IMR-90 (cell line): Measurements from ENCODE around the gene SH3BP4. TPM values are rescaled to one million over a fixed set of nuclear protein-coding genes. Genes with fewer than 3 reads are reported as not detected.

ENCODE experiments used
- ATAC-seq: fragments of 200-7000 bp; cut with Tn5 transposase; 2 replicates; pipeline ENCODE4 v1.9.1; 2020; ENCODE audit warnings: low read depth, mild to moderate bottlenecking, moderate library complexity
- BruUV-seq: library from RNA; stranded (reverse); fragments of 400-500 nt; replicated peaks from 2 replicates; lab custom pipeline; 2021; lab: Mats Ljungman, UMichigan
- CTCF ChIA-PET: fragments of 300-600 bp; formaldehyde crosslinking; extraction: SDS; loops from one replicate; lab custom pipeline; 2021; ENCODE audit warnings: antibody characterized with exemption; lab: Yijun Ruan, JAX
- POLR2A ChIA-PET: fragments of 300-600 bp; sonication (Branson Sonifier 250); formaldehyde crosslinking; loops from one replicate; lab custom pipeline; 2022; ENCODE audit warnings: antibody characterized with exemption; ENCODE audit not compliant: unreplicated experiment; lab: Charles Lee
- DNase-seq: peaks from one replicate; pipeline ENCODE4 v3.0.0; 2013
- H2AFZ ChIP-seq: replicated peaks from 2 replicates; pipeline ENCODE3; 2013; ENCODE audit warnings: low read length, mild to moderate bottlenecking; ENCODE audit not compliant: poor library complexity
- H2AK5ac ChIP-seq: 2 replicates; pipeline ENCODE4 v1.6.1; 2013; ENCODE audit warnings: low read depth, low read length, inconsistent platforms
- H2AK9ac ChIP-seq: replicated peaks from 2 replicates; pipeline ENCODE3; 2013; ENCODE audit warnings: mild to moderate bottlenecking, low read depth, low read length, moderate library complexity; ENCODE audit not compliant: poor library complexity
- H2BK120ac ChIP-seq: 2 replicates; pipeline ENCODE4 v1.6.1; 2013; ENCODE audit warnings: low read depth, low read length, inconsistent platforms
- H2BK15ac ChIP-seq: 3 replicates; pipeline ENCODE4 v1.6.1; 2013; ENCODE audit warnings: low read depth, low read length, inconsistent platforms
- H2BK20ac ChIP-seq: 2 replicates; pipeline ENCODE4 v1.6.1; 2013; ENCODE audit warnings: low read depth, mild to moderate bottlenecking, inconsistent platforms, low read length, moderate library complexity
- H2BK5ac ChIP-seq: 2 replicates; pipeline ENCODE4 v1.6.1; 2013; ENCODE audit warnings: mild to moderate bottlenecking, low read depth, low read length, inconsistent platforms; ENCODE audit not compliant: poor library complexity, severe bottlenecking
- H3K14ac ChIP-seq: replicated peaks from 2 replicates; pipeline ENCODE4 v1.6.1; 2013; ENCODE audit warnings: low read depth, low read length, inconsistent platforms
- H3K18ac ChIP-seq: 2 replicates; pipeline ENCODE4 v1.6.1; 2013; ENCODE audit warnings: low read depth, low read length, control low read depth
- H3K23ac ChIP-seq: 2 replicates; pipeline ENCODE4 v1.6.1; 2013; ENCODE audit warnings: low read depth, low read length, inconsistent platforms
- H3K27ac ChIP-seq: 2 replicates; pipeline ENCODE4 v1.5.1; 2013; ENCODE audit warnings: mild to moderate bottlenecking, control low read depth, low read length; ENCODE audit not compliant: insufficient read depth
- H3K27me3 ChIP-seq: 2 replicates; pipeline ENCODE4 v1.6.1; 2013; ENCODE audit warnings: low read length; ENCODE audit not compliant: control insufficient read depth, insufficient read depth
- H3K36me3 ChIP-seq: 2 replicates; pipeline ENCODE4 v1.6.1; 2013; ENCODE audit warnings: low read length, mixed read lengths; ENCODE audit not compliant: control insufficient read depth, insufficient read depth
- H3K4ac ChIP-seq: 2 replicates; pipeline ENCODE4 v1.6.1; 2013; ENCODE audit warnings: low read depth, low read length, inconsistent platforms
- H3K4me1 ChIP-seq: 2 replicates; pipeline ENCODE4 v1.6.1; 2013; ENCODE audit warnings: low read length, mixed read lengths; ENCODE audit not compliant: control insufficient read depth, insufficient read depth
- H3K4me2 ChIP-seq: 2 replicates; pipeline ENCODE4 v1.6.1; 2013; ENCODE audit warnings: low read depth, mild to moderate bottlenecking, control low read depth, low read length, moderate library complexity
- H3K4me3 ChIP-seq: 2 replicates; pipeline ENCODE4 v1.5.1; 2013; ENCODE audit warnings: low read depth, mild to moderate bottlenecking, control low read depth, low read length, moderate library complexity; ENCODE audit not compliant: insufficient read depth
- H3K56ac ChIP-seq: 2 replicates; pipeline ENCODE4 v1.6.1; 2013; ENCODE audit warnings: low read length, inconsistent platforms; ENCODE audit not compliant: insufficient read depth; ENCODE audit errors: extremely low read depth
- H3K79me1 ChIP-seq, 2 experiments: 2 replicates each; pipeline ENCODE4 v1.6.1; 2013; ENCODE audit warnings: low read length in 2 of 2, inconsistent platforms in 1 of 2, low read depth in 1 of 2
- H3K9ac ChIP-seq: 2 replicates; pipeline ENCODE4 v1.6.1; 2013; ENCODE audit warnings: low read depth, low read length, control low read depth
- H3K9me1 ChIP-seq: 2 replicates; pipeline ENCODE4 v1.6.1; 2013; ENCODE audit warnings: low read length, inconsistent platforms; ENCODE audit not compliant: insufficient read depth
- H3K9me3 ChIP-seq: 2 replicates; pipeline ENCODE4 v1.6.1; 2013; ENCODE audit warnings: low read length; ENCODE audit not compliant: control insufficient read depth, insufficient read depth
- H4K20me1 ChIP-seq: 2 replicates; pipeline ENCODE4 v1.6.1; 2013; ENCODE audit warnings: low read length, inconsistent platforms; ENCODE audit not compliant: insufficient read depth
- H4K5ac ChIP-seq: 2 replicates; pipeline ENCODE4 v1.6.1; 2013; ENCODE audit warnings: mild to moderate bottlenecking, low read depth, low read length, control low read depth
- H4K8ac ChIP-seq, 2 experiments: 2 replicates each; pipeline ENCODE4 v1.6.1; 2013; ENCODE audit warnings: low read depth in 2 of 2, low read length in 2 of 2, control low read depth in 1 of 2, inconsistent platforms in 1 of 2
- H4K91ac ChIP-seq: 2 replicates; pipeline ENCODE4 v1.6.1; 2013; ENCODE audit warnings: low read depth, low read length, inconsistent platforms; ENCODE audit not compliant: insufficient read depth
- CEBPB ChIP-seq: IDR thresholded peaks from 2 replicates; pipeline ENCODE4 v1.6.1; 2012; ENCODE audit warnings: low read depth, low read length, improper control_type of control experiment
- FOS ChIP-seq: fragments of 150-350 bp; IDR thresholded peaks from 2 replicates; pipeline ENCODE4 v1.6.1; 2016; ENCODE audit warnings: low read depth, low read length
- MXI1 ChIP-seq: IDR thresholded peaks from 2 replicates; pipeline ENCODE4 v1.6.1; 2012; ENCODE audit warnings: low read depth, mild to moderate bottlenecking, low read length, moderate library complexity, borderline replicate concordance
- NFE2L2 ChIP-seq: fragments of 150-350 bp; IDR thresholded peaks from 2 replicates; pipeline ENCODE4 v1.6.1; 2016; ENCODE audit warnings: low read depth, mild to moderate bottlenecking, low read length
- POLR2A ChIP-seq: IDR thresholded peaks from 2 replicates; pipeline ENCODE4 v1.6.1; 2012; ENCODE audit warnings: mild to moderate bottlenecking, low read depth, low read length
- RAD21 ChIP-seq: IDR thresholded peaks from 2 replicates; pipeline ENCODE4 v1.6.1; 2012; ENCODE audit warnings: low read length, improper control_type of control experiment
- RCOR1 ChIP-seq: IDR thresholded peaks from 2 replicates; pipeline ENCODE4 v1.6.1; 2012; ENCODE audit warnings: mild to moderate bottlenecking, low read length, improper control_type of control experiment; ENCODE audit not compliant: insufficient replicate concordance
- RFX5 ChIP-seq: IDR thresholded peaks from 2 replicates; pipeline ENCODE4 v1.8.0; 2012; ENCODE audit warnings: low read depth, mild to moderate bottlenecking, low read length, moderate library complexity
- SMC3 ChIP-seq: fragments of 150-350 bp; IDR thresholded peaks from 2 replicates; pipeline ENCODE4 v1.6.1; 2016; ENCODE audit warnings: low read depth, mild to moderate bottlenecking, antibody characterized with exemption, low read length, moderate library complexity
- WGBS, 2 experiments: methylation state at CpG; one replicate each; pipeline versions ENCODE4 v1.1.5 to v1.1.7; 2013; ENCODE audit warnings: missing lambda C conversion rate in 2 of 2; ENCODE audit not compliant: insufficient read length in 1 of 2; ENCODE audit errors: extremely low coverage in 2 of 2; 5-methylcytosine and 5-hydroxymethylcytosine counted together
- dilution Hi-C: fragments of 300-500 bp; cut with HindIII; formaldehyde crosslinking; loops from one replicate; pipeline ENCODE4 v1.14.3; 2018; ENCODE audit warnings: low sequenced_read_pairs; ENCODE audit not compliant: unreplicated experiment
- in situ Hi-C: fragments of 300-500 bp; cut with MboI; formaldehyde crosslinking; loops from 3 replicates; pipeline ENCODE4 v1.14.3; 2019; ENCODE audit warnings: low sequenced_read_pairs, inconsistent platforms, mixed read lengths
- intact Hi-C: fragments of 100-400 bp; cut with micrococcal nuclease; formaldehyde crosslinking; loops from 2 replicates; pipeline ENCODE4 v1.10.0; 2022
- polyA plus RNA-seq, 3 experiments: library from polyadenylated mRNA; depleted of rRNA; stranded (reverse); fragments of >200 nt; gene quantifications; 2 replicates each; pipeline ENCODE4 v1.2.3, GENCODE V29; 2012; ENCODE audit warnings: low replicate concordance in 1 of 3
- total RNA-seq: library from RNA; depleted of rRNA; stranded (reverse); fragments of >200 nt; gene quantifications from 2 replicates; pipeline ENCODE4 v1.2.3, GENCODE V29; 2012
- TF ChIP-seq, protein P1 (sequence below): fragments of 150-350 bp; IDR thresholded peaks from 2 replicates; pipeline ENCODE4 v1.6.1; 2017; ENCODE audit warnings: mild to moderate bottlenecking, antibody characterized with exemption, low read length, low read depth

SH3BP4 gene
- total and polyA plus RNA-seq, 2 of the 4 experiments (the other 2 are of a cell fraction): 104 to 122 TPM

GRCh38 chr2:235082578-235083338 is 130.9 kb downstream of the SH3BP4 start:
- BruUV-seq: no TSS peak
- H3K14ac ChIP-seq: no peak overlapping the region

More at GRCh38 chr2:235082578-235083338, 130.9 kb downstream of the SH3BP4 start:
- Histone ChIP-seq H4K8ac (no peak overlapping the region), H2AK5ac (no peak overlapping the region), H2AFZ (peak overlapping the region; percentile 18), H3K9me3 (peaks cover 2% of the 10 kb centered on the region), H3K9me1 (peaks cover 8% of the 10 kb centered on the region), H3K4me1 (peaks cover 4% of the 10 kb centered on the region; the same call in 1 of the 2 replicates), H3K4ac (no peak overlapping the region), H4K91ac (no peak overlapping the region), H3K27ac (no peak overlapping the region), H3K23ac (no peak overlapping the region), H3K56ac (no peak overlapping the region), H4K20me1 (no peaks in the 10 kb centered on the region), H3K36me3 (no peaks in the 10 kb centered on the region), H2AK9ac (peak overlapping the region; percentile 25), H3K18ac (no peak overlapping the region), H3K9ac (no peak overlapping the region), H3K27me3 (no peaks in the 10 kb centered on the region), H2BK120ac (no peak overlapping the region), H2BK20ac (no peak overlapping the region), H2BK5ac (no peak overlapping the region), H4K5ac (no peak overlapping the region), H3K79me1 (0 out of 4 replicates have a peak, but pooled peaks cover 0 to 3% of the 10 kb centered on the region in 2 experiments), H2BK15ac (no peak overlapping the region), H3K4me3 (no peak overlapping the region), H3K4me2 (no peak overlapping the region)
- intact Hi-C loops: no loop called here
- ChIA-PET CTCF (interaction anchor here (0.7 kb wide), 1 partner anchor 587 kb away, joined by 3 read pairs; no protein-coding TSS in a partner anchor), POLR2A (no interaction called here)
- dilution Hi-C loops: no loop called here
- no peak for TF ChIP-seq RCOR1
- TF ChIP-seq SMC3: no peak
- no peak for TF ChIP-seq FOS
- no peak for TF ChIP-seq CEBPB
- TF ChIP-seq, protein P1, sequence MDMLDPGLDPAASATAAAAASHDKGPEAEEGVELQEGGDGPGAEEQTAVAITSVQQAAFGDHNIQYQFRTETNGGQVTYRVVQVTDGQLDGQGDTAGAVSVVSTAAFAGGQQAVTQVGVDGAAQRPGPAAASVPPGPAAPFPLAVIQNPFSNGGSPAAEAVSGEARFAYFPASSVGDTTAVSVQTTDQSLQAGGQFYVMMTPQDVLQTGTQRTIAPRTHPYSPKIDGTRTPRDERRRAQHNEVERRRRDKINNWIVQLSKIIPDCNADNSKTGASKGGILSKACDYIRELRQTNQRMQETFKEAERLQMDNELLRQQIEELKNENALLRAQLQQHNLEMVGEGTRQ: no peak
- no peak for TF ChIP-seq RFX5
- TF ChIP-seq RAD21: no peak
- no peak for TF ChIP-seq NFE2L2
- no peak for TF ChIP-seq POLR2A
- no peak for TF ChIP-seq MXI1
- in situ Hi-C loops: no loop called here
- ATAC-seq (no peak), DNase-seq (no peak)
- WGBS, 2 experiments: 50% methylated on average over 1 of the region's 8 CpGs; no CpG with 5 or more reads in 1 of the 2 experiments
